Neural cell (in vitro differentiated cells): Measurements from ENCODE around the gene NHS. TPM values are rescaled to one million over a fixed set of nuclear protein-coding genes. Genes with fewer than 3 reads are reported as not detected.

Experiments used
- H2AFZ ChIP-seq: fragments of 200-600, 300-800 bp; sonication (generic), shearing (Covaris generic); 2 replicates; pipeline ENCODE4 v1.6.0; 2014; ENCODE audit warnings: low read depth, mild to moderate bottlenecking, antibody characterized with exemption, low read length, moderate library complexity
- H3F3A ChIP-seq: fragments of 200-600 bp; shearing (Covaris generic); 2 replicates; pipeline ENCODE4 v1.6.1; 2016; ENCODE audit warnings: mild to moderate bottlenecking, moderate library complexity, mixed read lengths, antibody characterized with exemption, low read length; ENCODE audit not compliant: insufficient read depth, poor library complexity, severe bottlenecking
- H3K27ac ChIP-seq: fragments of 200-600, 300-800 bp; sonication (generic), shearing (Covaris generic); 2 replicates; pipeline ENCODE4 v1.5.1; 2014; ENCODE audit warnings: mild to moderate bottlenecking, low read length, moderate library complexity
- H3K27me3 ChIP-seq: fragments of 300-800, 200-600 bp; sonication (generic), shearing (Covaris generic); 2 replicates; pipeline ENCODE4 v1.6.0; 2014; ENCODE audit warnings: mild to moderate bottlenecking, low read depth, low read length, moderate library complexity; ENCODE audit not compliant: insufficient read depth
- H3K36me3 ChIP-seq: fragments of 300-800, 200-600 bp; sonication (generic), shearing (Covaris generic); 2 replicates; pipeline ENCODE4 v1.5.1; 2014; ENCODE audit warnings: mild to moderate bottlenecking, antibody characterized with exemption, low read length, moderate library complexity; ENCODE audit not compliant: insufficient read depth
- H3K4me2 ChIP-seq: fragments of 300-800, 200-600 bp; sonication (generic), shearing (Covaris generic); 2 replicates; pipeline ENCODE4 v1.6.0; 2014; ENCODE audit warnings: mild to moderate bottlenecking, low read length
- H3K4me3 ChIP-seq: fragments of 300-800, 200-600 bp; sonication (generic), shearing (Covaris generic); 2 replicates; pipeline ENCODE4 v1.5.1; 2014; ENCODE audit warnings: mild to moderate bottlenecking, low read length, moderate library complexity
- H3K79me2 ChIP-seq: fragments of 200-600 bp; shearing (Covaris generic); replicated peaks from 2 replicates; pipeline ENCODE4 v1.6.0; 2014; ENCODE audit warnings: mild to moderate bottlenecking, low read length, moderate library complexity; ENCODE audit not compliant: insufficient read depth
- H3K9ac ChIP-seq: fragments of 300-800, 200-600 bp; sonication (generic), shearing (Covaris generic); 2 replicates; pipeline ENCODE4 v1.6.1; 2016; ENCODE audit warnings: mild to moderate bottlenecking, low read length, mixed read lengths
- H3K9me2 ChIP-seq: fragments of 200-600 bp; shearing (Covaris generic); 2 replicates; pipeline ENCODE4 v1.6.1; 2016; ENCODE audit warnings: mild to moderate bottlenecking, low read length, mixed read lengths; ENCODE audit not compliant: insufficient read depth
- H3K9me3 ChIP-seq: fragments of 200-600, 300-800 bp; sonication (generic), shearing (Covaris generic); 2 replicates; pipeline ENCODE4 v1.6.1; 2016; ENCODE audit warnings: mild to moderate bottlenecking, mixed run types, low read length, moderate library complexity, mixed read lengths
- H4K20me1 ChIP-seq: fragments of 200-600 bp; shearing (Covaris generic); 2 replicates; pipeline ENCODE4 v1.6.1; 2016; ENCODE audit warnings: mild to moderate bottlenecking, mixed run types; ENCODE audit not compliant: insufficient read depth
- EP300 ChIP-seq: fragments of 450-650 bp; conservative IDR thresholded peaks from 2 replicates; pipeline ENCODE4 v1.6.1; 2014; ENCODE audit warnings: antibody characterized with exemption, mild to moderate bottlenecking, moderate library complexity; ENCODE audit not compliant: poor library complexity, severe bottlenecking
- EZH2 ChIP-seq: fragments of 200-600, 300-800 bp; shearing (Covaris generic), sonication (generic); IDR thresholded peaks from 2 replicates; pipeline ENCODE4 v1.6.1; 2014; ENCODE audit warnings: antibody characterized with exemption, low read length, borderline replicate concordance, mild to moderate bottlenecking; ENCODE audit not compliant: insufficient read depth, poor library complexity, severe bottlenecking
- MXI1 ChIP-seq: fragments of 450-650 bp; conservative IDR thresholded peaks from 2 replicates; pipeline ENCODE4 v1.6.1; 2014; ENCODE audit warnings: antibody characterized with exemption, mild to moderate bottlenecking; ENCODE audit not compliant: poor library complexity, severe bottlenecking
- POLR2AphosphoS5 ChIP-seq: IDR thresholded peaks from 2 replicates; pipeline ENCODE4 v1.6.1; 2012
- RAD21 ChIP-seq: fragments of 450-650 bp; conservative IDR thresholded peaks from 2 replicates; pipeline ENCODE4 v1.6.1; 2014; ENCODE audit warnings: antibody characterized with exemption, mild to moderate bottlenecking, moderate library complexity
- SMC3 ChIP-seq: fragments of 450-650 bp; conservative IDR thresholded peaks from 2 replicates; pipeline ENCODE4 v1.6.1; 2014; ENCODE audit warnings: antibody characterized with exemption, mild to moderate bottlenecking, moderate library complexity; ENCODE audit not compliant: poor library complexity
- TAF1 ChIP-seq: IDR thresholded peaks from 2 replicates; pipeline ENCODE4 v1.6.1; 2012; ENCODE audit warnings: low read depth
- polyA plus RNA-seq: library from polyadenylated mRNA; depleted of rRNA; stranded (reverse); fragments of >200 nt; gene quantifications from 2 replicates; pipeline ENCODE4 v1.2.3, GENCODE V29; 2014
- TF ChIP-seq, protein P1 (sequence below): IDR thresholded peaks from 2 replicates; pipeline ENCODE4 v1.6.1; 2012; ENCODE audit warnings: borderline replicate concordance
- TF ChIP-seq, protein P2 (sequence below): fragments of 450-650 bp; IDR thresholded peaks from 2 replicates; pipeline ENCODE4 v1.5.1; 2014; ENCODE audit warnings: antibody characterized with exemption, mild to moderate bottlenecking, moderate library complexity; ENCODE audit not compliant: poor library complexity, severe bottlenecking

The NHS gene
- polyA plus RNA-seq, 1 donor from 2014 or later: 1.9 TPM

DNA sequence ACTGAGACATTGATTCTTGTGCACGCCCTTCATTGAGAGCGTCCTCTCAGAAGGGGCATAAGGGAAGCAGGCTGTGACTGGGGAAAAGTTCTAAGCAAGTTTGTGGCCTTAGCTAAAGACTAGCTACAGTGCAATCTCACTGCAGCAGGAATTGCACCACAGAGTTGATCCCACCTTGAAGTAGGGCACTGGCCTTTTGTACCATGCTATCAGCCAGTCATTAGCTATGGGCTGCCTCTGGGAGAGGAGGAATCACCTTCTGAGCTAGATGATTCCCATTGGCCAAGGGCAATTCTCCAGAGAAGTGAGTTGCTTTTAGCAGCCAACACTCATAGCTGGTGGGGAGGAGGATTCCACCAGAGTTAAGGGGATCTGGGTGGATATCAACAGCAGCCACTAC, 219.7 kb downstream of the NHS start:
- Histone ChIP-seq H3K27ac (no peak overlapping the region), H3K79me2 (no peaks in the 10 kb centered on the region), H3K27me3 (no peaks in the 10 kb centered on the region), H3K9ac (no peak overlapping the region), H3K4me2 (no peak overlapping the region), H2AFZ (no peak overlapping the region), H3K9me2 (no peaks in the 10 kb centered on the region), H3K4me3 (no peak overlapping the region), H3F3A (no peaks in the 10 kb centered on the region), H4K20me1 (no peaks in the 10 kb centered on the region), H3K9me3 (no peaks in the 10 kb centered on the region), H3K36me3 (no peaks in the 10 kb centered on the region)
- TF ChIP-seq TAF1: no peak
- TF ChIP-seq RAD21: no peak
- TF ChIP-seq, protein P1, sequence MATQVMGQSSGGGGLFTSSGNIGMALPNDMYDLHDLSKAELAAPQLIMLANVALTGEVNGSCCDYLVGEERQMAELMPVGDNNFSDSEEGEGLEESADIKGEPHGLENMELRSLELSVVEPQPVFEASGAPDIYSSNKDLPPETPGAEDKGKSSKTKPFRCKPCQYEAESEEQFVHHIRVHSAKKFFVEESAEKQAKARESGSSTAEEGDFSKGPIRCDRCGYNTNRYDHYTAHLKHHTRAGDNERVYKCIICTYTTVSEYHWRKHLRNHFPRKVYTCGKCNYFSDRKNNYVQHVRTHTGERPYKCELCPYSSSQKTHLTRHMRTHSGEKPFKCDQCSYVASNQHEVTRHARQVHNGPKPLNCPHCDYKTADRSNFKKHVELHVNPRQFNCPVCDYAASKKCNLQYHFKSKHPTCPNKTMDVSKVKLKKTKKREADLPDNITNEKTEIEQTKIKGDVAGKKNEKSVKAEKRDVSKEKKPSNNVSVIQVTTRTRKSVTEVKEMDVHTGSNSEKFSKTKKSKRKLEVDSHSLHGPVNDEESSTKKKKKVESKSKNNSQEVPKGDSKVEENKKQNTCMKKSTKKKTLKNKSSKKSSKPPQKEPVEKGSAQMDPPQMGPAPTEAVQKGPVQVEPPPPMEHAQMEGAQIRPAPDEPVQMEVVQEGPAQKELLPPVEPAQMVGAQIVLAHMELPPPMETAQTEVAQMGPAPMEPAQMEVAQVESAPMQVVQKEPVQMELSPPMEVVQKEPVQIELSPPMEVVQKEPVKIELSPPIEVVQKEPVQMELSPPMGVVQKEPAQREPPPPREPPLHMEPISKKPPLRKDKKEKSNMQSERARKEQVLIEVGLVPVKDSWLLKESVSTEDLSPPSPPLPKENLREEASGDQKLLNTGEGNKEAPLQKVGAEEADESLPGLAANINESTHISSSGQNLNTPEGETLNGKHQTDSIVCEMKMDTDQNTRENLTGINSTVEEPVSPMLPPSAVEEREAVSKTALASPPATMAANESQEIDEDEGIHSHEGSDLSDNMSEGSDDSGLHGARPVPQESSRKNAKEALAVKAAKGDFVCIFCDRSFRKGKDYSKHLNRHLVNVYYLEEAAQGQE: no peak
- no peak for TF ChIP-seq SMC3
- TF ChIP-seq, protein P2, sequence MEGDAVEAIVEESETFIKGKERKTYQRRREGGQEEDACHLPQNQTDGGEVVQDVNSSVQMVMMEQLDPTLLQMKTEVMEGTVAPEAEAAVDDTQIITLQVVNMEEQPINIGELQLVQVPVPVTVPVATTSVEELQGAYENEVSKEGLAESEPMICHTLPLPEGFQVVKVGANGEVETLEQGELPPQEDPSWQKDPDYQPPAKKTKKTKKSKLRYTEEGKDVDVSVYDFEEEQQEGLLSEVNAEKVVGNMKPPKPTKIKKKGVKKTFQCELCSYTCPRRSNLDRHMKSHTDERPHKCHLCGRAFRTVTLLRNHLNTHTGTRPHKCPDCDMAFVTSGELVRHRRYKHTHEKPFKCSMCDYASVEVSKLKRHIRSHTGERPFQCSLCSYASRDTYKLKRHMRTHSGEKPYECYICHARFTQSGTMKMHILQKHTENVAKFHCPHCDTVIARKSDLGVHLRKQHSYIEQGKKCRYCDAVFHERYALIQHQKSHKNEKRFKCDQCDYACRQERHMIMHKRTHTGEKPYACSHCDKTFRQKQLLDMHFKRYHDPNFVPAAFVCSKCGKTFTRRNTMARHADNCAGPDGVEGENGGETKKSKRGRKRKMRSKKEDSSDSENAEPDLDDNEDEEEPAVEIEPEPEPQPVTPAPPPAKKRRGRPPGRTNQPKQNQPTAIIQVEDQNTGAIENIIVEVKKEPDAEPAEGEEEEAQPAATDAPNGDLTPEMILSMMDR: no peak
- TF ChIP-seq POLR2AphosphoS5: no peak
- no peak for TF ChIP-seq EP300
- no peak for TF ChIP-seq MXI1

DNA sequence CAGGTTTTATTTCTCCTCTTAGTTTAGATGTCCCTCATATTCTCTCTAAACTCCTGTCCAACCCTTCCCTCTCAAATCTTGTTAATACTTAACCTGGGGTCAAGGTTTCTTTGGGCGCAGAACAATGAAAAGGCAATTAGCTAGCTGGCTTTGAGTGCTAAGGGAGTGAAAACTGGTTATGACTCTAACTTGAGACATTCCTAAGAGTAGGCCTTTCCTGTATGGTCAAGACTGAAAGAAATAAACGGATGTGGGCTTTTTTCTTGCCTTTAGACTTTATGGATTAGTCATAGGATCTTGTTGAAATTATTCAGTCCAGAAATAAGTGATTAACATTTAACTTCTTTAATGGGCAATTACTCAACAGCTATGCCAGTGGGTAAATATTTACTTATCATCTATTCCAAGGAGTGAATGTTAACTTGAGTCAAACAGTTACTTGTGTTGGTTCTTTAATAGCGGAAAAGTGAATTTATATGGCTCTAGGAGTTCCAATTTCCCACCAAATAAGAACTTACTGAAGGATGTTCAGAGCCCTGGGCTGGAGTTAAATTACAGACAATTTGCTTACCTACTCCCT, 220.5 kb downstream of the NHS start:
- H2AFZ ChIP-seq: no peak overlapping the region
- no peaks in the 10 kb centered on the region for H3K27me3 ChIP-seq
- no peak overlapping the region for H3K4me3 ChIP-seq
- TF ChIP-seq, protein P1: no peak
- TF ChIP-seq TAF1 (no peak), EZH2 (no peak), SMC3 (no peak), POLR2AphosphoS5 (no peak), EP300 (no peak), MXI1 (no peak), RAD21 (no peak)
- TF ChIP-seq, protein P2: no peak
- H3K4me2 ChIP-seq: no peak overlapping the region
- H3K9ac ChIP-seq: no peak overlapping the region
- no peaks in the 10 kb centered on the region for H3K79me2 ChIP-seq
- no peaks in the 10 kb centered on the region for H3K9me3 ChIP-seq
- H3F3A ChIP-seq: no peaks in the 10 kb centered on the region
- no peaks in the 10 kb centered on the region for H3K36me3 ChIP-seq
- H4K20me1 ChIP-seq: no peaks in the 10 kb centered on the region
- H3K27ac ChIP-seq: no peak overlapping the region
- H3K9me2 ChIP-seq: no peaks in the 10 kb centered on the region
